Measurements from ENCODE around the gene TLK1.

DNA sequence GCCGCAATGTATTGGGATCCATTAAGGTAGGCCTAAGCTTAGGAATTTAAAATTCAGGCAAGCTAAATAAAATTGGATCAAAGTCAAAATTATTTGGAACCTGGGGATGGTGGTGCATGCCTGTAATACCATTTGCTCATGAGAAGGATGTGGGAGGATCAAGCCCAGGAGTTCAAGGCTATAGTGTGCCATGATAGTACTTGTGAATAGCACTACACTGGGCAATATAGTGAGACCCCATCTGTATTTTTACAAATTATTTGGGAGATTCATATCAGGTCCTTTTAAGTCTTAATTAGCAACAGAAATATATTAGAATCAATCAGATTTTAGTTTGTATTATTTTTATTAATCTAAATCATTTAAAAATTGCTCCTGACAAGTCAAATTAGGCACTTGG is 39.8 kb upstream of the TLK1 start:
- TF ChIP-seq, protein P1, sequence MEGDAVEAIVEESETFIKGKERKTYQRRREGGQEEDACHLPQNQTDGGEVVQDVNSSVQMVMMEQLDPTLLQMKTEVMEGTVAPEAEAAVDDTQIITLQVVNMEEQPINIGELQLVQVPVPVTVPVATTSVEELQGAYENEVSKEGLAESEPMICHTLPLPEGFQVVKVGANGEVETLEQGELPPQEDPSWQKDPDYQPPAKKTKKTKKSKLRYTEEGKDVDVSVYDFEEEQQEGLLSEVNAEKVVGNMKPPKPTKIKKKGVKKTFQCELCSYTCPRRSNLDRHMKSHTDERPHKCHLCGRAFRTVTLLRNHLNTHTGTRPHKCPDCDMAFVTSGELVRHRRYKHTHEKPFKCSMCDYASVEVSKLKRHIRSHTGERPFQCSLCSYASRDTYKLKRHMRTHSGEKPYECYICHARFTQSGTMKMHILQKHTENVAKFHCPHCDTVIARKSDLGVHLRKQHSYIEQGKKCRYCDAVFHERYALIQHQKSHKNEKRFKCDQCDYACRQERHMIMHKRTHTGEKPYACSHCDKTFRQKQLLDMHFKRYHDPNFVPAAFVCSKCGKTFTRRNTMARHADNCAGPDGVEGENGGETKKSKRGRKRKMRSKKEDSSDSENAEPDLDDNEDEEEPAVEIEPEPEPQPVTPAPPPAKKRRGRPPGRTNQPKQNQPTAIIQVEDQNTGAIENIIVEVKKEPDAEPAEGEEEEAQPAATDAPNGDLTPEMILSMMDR (conservative IDR thresholded peaks at IDR 0.05; ENCODE audit: low read depth, low read length) = no peak
- no peak for TF ChIP-seq EZH2phosphoT487 (IDR thresholded peaks at IDR 0.05; ENCODE audit: borderline replicate concordance, low read length)
